GM10248 (cell line): ENCODE results near the gene TIMP2.
A peak's percentile ranks its signal among the peaks of the same experiment; 100 is the strongest.

ENCODE experiments used
- CTCF ChIA-PET: fragments of 300-600 bp; sonication (Branson Sonifier 250); formaldehyde crosslinking; extraction: SDS; loops from one replicate; lab custom pipeline; 2021; ENCODE audit warnings: antibody characterized with exemption; lab: Yijun Ruan, JAX
- POLR2A ChIA-PET: fragments of 350-650 bp; sonication (Branson Sonifier 250); formaldehyde crosslinking; extraction: SDS; loops from one replicate; lab custom pipeline; 2020; ENCODE audit warnings: antibody characterized with exemption; lab: Yijun Ruan, JAX
- DNase-seq: peaks from one replicate; pipeline ENCODE4 v3.0.0; 2012; ENCODE audit errors: extremely low spot score
- CTCF ChIP-seq: IDR thresholded peaks from 2 replicates; pipeline ENCODE4 v1.5.1; 2012; ENCODE audit warnings: mild to moderate bottlenecking, low read depth; ENCODE audit errors: extremely low read depth, missing control alignments, control extremely low read depth

The TIMP2 gene

GRCh38 chr17:78865682-78866390 is 59.4 kb downstream of the TIMP2 start:
- TF ChIP-seq CTCF = peak; percentile 95
- CTCF ChIA-PET = interaction anchor here (0.5 to 5.2 kb wide), 20 partner anchors 10 to 372 kb away, joined by 3 to 49 read pairs (median 4); no protein-coding TSS in a partner anchor
- POLR2A ChIA-PET = interaction anchor here (0.6 kb wide), 2 partner anchors 98 to 971 kb away, joined by 3 to 4 read pairs; no protein-coding TSS in a partner anchor
- DNase-seq = peak; percentile 79

GRCh38 chr17:78864117-78864516 is 61.1 kb downstream of the TIMP2 start:
- no peak for TF ChIP-seq CTCF

GRCh38 chr17:78862073-78863023 is 62.8 kb downstream of the TIMP2 start:
- ChIA-PET CTCF (interaction anchor here (1.2 to 5.2 kb wide), 3 partner anchors 8 to 109 kb away, joined by 3 to 49 read pairs (median 11); no protein-coding TSS in a partner anchor), POLR2A (no interaction called here)
- no peak for DNase-seq
- no peak for TF ChIP-seq CTCF

More at GRCh38 chr17:78864117-78864516, 61.1 kb downstream of the TIMP2 start:
- DNase-seq = no peak
- POLR2A ChIA-PET = no interaction called here
- CTCF ChIA-PET = interaction anchor here (1.2 to 5.2 kb wide), 4 partner anchors 10 to 367 kb away, joined by 3 to 49 read pairs (median 7); no protein-coding TSS in a partner anchor

GRCh38 chr17:78861229-78861628 is 64.0 kb downstream of the TIMP2 start:
- no peak for DNase-seq
- POLR2A ChIA-PET = no interaction called here
- CTCF ChIA-PET = interaction anchor here (1.4 to 1.8 kb wide), 2 partner anchors 19 to 110 kb away, joined by 4 to 6 read pairs; no protein-coding TSS in a partner anchor
- TF ChIP-seq CTCF = no peak

- ChIA-PET POLR2A (no interaction called here), CTCF (interaction anchor here (0.8 kb wide), 1 partner anchor 11 kb away, joined by 3 read pairs; no protein-coding TSS in a partner anchor)
- TF ChIP-seq CTCF = no peak
- DNase-seq = no peak
These were observed 66.1 kb downstream of the TIMP2 start for GRCh38 chr17:78859051-78859450.

- no peak for TF ChIP-seq CTCF
- DNase-seq = no peak
- ChIA-PET CTCF (interaction anchor here (2.8 kb wide), 1 partner anchor 9 kb away, joined by 11 read pairs; no protein-coding TSS in a partner anchor), POLR2A (no interaction called here)
These were observed 67.9 kb downstream of the TIMP2 start for GRCh38 chr17:78857266-78857665.
